ENCODE results near the gene SECISBP2.

The SECISBP2 gene

GRCh38 chr9:89359751-89360261 lies 41.5 kb downstream of the SECISBP2 start:
- no peak overlapping the region for H3K4me3 ChIP-seq (ENCODE audit: control insufficient read depth, low read depth, low read length)
- TF ChIP-seq CTCF (IDR thresholded peaks at IDR 0.05; ENCODE audit: control insufficient read depth, insufficient read depth, low read depth, low read length, missing control alignments): no peak
- DNase-seq (ENCODE audit: low read depth): no peak

DNA sequence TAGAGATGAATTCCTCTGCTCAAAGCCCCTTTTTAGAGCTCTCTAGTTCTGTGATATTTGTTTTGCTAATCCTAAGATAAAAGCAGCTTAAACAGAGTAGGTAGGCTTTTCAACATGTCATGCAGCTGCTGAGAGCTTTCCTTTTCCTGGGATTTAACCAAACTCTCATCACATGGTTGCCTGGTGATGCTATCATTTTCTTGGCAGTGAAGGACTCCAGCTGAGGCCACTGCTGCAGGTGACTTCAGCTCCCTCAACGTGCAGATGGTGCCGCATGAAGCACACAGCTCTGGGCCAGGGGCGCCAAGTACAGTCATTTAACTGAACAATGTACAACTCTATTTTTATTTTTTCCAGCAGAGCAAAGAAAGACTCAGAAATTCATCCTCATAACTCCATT lies 42.2 kb downstream of the SECISBP2 start:
- TF ChIP-seq CTCF (IDR thresholded peaks at IDR 0.05; ENCODE audit: control insufficient read depth, insufficient read depth, low read depth, low read length, missing control alignments): no peak
- no peak for DNase-seq (ENCODE audit: low read depth)

DNA sequence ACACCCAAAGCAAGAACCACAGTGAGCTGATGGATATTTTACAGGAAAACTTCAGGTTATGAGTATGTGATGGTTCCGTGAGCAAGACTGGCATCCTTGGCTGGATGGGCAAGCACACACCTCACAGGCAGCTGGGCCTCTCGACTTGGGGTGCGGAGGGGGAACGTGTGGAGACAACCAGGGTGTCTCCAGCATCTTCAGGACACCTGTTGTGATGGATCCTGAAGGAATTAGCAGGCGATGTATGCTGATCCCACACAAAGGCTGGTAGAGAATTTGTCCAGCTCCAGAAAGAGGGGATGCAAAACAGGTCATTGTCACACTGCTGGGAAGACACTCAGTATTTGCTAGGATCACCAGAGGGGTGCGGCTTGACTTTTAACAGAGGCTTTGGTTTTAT lies 42.7 kb downstream of the SECISBP2 start:
- H3K4me3 ChIP-seq (ENCODE audit: control insufficient read depth, low read depth, low read length): no peak overlapping the region
- no peak for TF ChIP-seq CTCF (IDR thresholded peaks at IDR 0.05; ENCODE audit: control insufficient read depth, insufficient read depth, low read depth, low read length, missing control alignments)
- DNase-seq (ENCODE audit: low read depth): no peak

More for the DNA sequence above, 42.2 kb downstream of the SECISBP2 start:
- no peak overlapping the region for H3K4me3 ChIP-seq (ENCODE audit: control insufficient read depth, low read depth, low read length)

DNA sequence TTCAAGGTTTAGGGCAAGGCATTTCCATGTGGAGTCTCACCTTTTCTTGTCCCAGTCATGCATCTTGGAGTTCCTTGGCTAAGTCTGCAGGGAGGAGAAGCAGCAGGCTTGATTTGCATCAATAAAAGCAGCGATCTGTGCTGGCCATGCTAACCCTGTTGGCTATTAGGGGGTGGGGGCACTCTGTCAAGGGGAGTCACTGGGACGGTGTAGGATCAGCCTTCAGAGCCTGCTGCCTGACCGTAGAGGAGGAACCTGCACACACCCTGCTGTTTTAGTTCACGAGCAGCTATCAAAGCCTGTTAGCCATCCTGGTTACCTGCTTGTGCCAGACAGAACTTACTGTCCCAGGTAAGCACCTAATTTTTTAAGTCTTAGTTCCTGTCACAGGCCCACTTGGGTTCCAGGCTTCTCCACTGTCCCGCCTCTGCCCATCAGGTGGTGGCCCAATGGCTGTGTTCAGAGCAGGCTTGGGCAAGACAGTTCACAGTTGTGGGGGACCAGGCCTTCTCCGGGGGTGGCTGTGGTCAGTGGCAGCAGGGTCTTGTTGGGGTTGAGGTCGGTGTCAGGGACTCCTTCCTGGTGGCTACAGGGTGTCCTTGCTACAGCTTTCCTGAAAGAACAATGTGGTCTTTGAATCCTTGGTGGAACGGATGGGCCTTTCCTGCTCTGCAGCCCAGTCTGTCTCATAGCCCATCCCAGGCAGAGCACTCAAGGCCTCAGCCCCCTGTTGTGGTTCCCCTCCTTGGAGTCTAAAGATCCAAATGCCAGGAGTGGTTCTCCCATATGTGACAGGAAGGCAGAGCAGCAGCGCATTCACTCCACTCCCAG lies 43.7 kb downstream of the SECISBP2 start:
- no peak for TF ChIP-seq CTCF (IDR thresholded peaks at IDR 0.05; ENCODE audit: control insufficient read depth, insufficient read depth, low read depth, low read length, missing control alignments)
- DNase-seq (ENCODE audit: low read depth): no peak
- no peak overlapping the region for H3K4me3 ChIP-seq (ENCODE audit: control insufficient read depth, low read depth, low read length)

DNA sequence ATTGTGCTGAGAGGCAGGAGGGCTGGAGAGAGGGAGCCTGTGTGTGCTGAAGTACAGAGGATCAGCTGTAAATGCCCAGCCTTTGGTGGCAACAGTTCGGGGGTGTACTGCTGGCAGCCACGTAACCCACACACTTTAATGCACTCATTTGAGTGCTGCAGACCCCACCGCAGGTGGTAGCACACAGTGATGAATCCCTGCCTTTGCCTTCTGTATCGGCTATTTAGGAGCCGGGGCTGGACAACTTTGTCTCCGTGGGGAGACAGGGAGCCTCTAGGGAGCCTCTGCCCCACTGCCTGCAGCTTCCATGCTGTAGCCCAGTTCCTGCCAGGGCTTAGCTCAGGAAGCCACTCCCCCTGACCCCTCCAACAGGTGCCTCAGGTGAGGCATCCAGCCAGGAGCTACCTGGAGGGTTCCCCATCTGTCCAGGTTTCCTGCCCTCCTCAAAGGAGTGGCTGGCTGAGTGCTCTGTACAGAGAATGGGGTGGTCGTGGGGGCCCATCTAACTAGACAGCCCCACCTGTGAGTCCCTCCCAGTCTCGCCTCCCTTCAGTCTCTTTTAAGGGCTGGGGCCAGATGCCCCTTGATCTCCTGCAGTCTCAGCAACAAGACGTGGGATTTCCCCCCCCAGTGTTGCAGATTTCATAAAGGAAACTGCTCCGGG lies 44.5 kb downstream of the SECISBP2 start:
- H3K4me3 ChIP-seq (ENCODE audit: control insufficient read depth, low read depth, low read length): no peak overlapping the region
- DNase-seq (ENCODE audit: low read depth): no peak
- TF ChIP-seq CTCF (IDR thresholded peaks at IDR 0.05; ENCODE audit: control insufficient read depth, insufficient read depth, low read depth, low read length, missing control alignments): no peak

GRCh38 chr9:89363311-89363670 lies 45.0 kb downstream of the SECISBP2 start:
- DNase-seq (ENCODE audit: low read depth): no peak
- no peak for TF ChIP-seq CTCF (IDR thresholded peaks at IDR 0.05; ENCODE audit: control insufficient read depth, insufficient read depth, low read depth, low read length, missing control alignments)
- no peak overlapping the region for H3K4me3 ChIP-seq (ENCODE audit: control insufficient read depth, low read depth, low read length)

Measured in AG09309 (cell line).